Activated CD8-positive, alpha-beta T cell treated with anti-CD3 and anti-CD28 coated beads for 36 hours (primary cell): ENCODE data around the gene CTNNA2. TPM values are rescaled to one million over a fixed set of nuclear protein-coding genes. Genes with fewer than 3 reads are reported as not detected.

Experiments
- ATAC-seq: fragments of 200-7000 bp; cut with Tn5 transposase; one replicate; pipeline ENCODE4 v1.10.0; 2021; ENCODE audit warnings: mild to moderate bottlenecking, moderate library complexity
- CTCF ChIA-PET: fragments of 350-600 bp; sonication (Branson Sonifier 250); formaldehyde crosslinking; loops from one replicate; lab custom pipeline; 2021; ENCODE audit warnings: antibody characterized with exemption; lab: Charles Lee
- POLR2A ChIA-PET: fragments of 350-600 bp; sonication (Branson Sonifier 250); formaldehyde crosslinking; loops from one replicate; lab custom pipeline; 2021; ENCODE audit warnings: antibody characterized with exemption; lab: Charles Lee
- DNase-seq: peaks from one replicate; pipeline ENCODE4 v3.0.0-alpha.2; 2020
- H3K27ac Mint-ChIP-seq: one replicate; pipeline ENCODE4 v1.8.0; 2021; ENCODE audit warnings: mild to moderate bottlenecking, mixed read lengths
- H3K27me3 Mint-ChIP-seq: one replicate; pipeline ENCODE4 v1.8.0; 2021; ENCODE audit warnings: mixed read lengths
- H3K36me3 Mint-ChIP-seq: one replicate; pipeline ENCODE4 v1.8.0; 2021; ENCODE audit warnings: low read depth, mixed read lengths
- H3K4me1 Mint-ChIP-seq: one replicate; pipeline ENCODE4 v1.8.0; 2021; ENCODE audit warnings: low read depth, mixed read lengths
- H3K4me3 Mint-ChIP-seq: one replicate; pipeline ENCODE4 v1.8.0; 2021; ENCODE audit warnings: mild to moderate bottlenecking, moderate library complexity, mixed read lengths
- H3K9me3 Mint-ChIP-seq: one replicate; pipeline ENCODE4 v1.8.0; 2021; ENCODE audit warnings: mixed read lengths
- intact Hi-C: fragments of 100-400 bp; cut with micrococcal nuclease; formaldehyde crosslinking; loops from one replicate; pipeline ENCODE4 v1.10.0; 2022
- total RNA-seq, 2 experiments: library from RNA; stranded (reverse); gene quantifications; one replicate each; pipeline ENCODE4 v1.2.3, GENCODE V29; 2021
- TF ChIP-seq, protein P1 (sequence below): fragments of 200-600 bp; IDR thresholded peaks from one replicate; pipeline ENCODE4 v1.8.0; 2022; ENCODE audit warnings: antibody characterized with exemption, mild to moderate bottlenecking

The CTNNA2 gene
- total RNA-seq, 2 experiments from 2014 or later = not detected

DNA sequence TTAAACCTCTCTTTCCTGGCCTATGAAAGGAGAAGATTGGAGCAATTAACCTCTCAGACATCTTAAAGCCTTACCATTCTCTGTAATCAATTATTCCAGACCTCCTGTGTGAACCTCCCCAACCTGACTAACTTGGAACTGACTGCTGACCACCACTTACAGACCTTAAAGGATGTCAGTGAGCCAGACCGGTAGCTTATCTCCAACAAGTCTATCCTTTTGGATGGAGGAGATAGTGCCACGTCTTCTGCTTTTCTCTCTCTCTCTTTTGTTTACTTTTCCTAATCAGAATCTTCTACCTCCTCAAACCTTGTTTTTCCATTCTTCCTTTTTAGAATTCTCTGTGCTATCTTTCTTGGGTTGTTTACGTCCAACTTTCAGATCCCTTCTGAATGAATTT is 734.5 kb downstream of the CTNNA2 start:
- Mint-ChIP-seq H3K4me1 (peaks cover 4% of the 10 kb centered on the region), H3K9me3 (no peaks in the 10 kb centered on the region), H3K27me3 (no peaks in the 10 kb centered on the region), H3K4me3 (no peak overlapping the region), H3K27ac (no peak overlapping the region), H3K36me3 (no peaks in the 10 kb centered on the region)
- POLR2A ChIA-PET = no interaction called here
- intact Hi-C loops = no loop called here
- no peak for ATAC-seq
- no peak for DNase-seq
- CTCF ChIA-PET = interaction anchor here (1.6 kb wide), 1 partner anchor 11 kb away, joined by 4 read pairs; no protein-coding TSS in a partner anchor
- TF ChIP-seq, protein P1, sequence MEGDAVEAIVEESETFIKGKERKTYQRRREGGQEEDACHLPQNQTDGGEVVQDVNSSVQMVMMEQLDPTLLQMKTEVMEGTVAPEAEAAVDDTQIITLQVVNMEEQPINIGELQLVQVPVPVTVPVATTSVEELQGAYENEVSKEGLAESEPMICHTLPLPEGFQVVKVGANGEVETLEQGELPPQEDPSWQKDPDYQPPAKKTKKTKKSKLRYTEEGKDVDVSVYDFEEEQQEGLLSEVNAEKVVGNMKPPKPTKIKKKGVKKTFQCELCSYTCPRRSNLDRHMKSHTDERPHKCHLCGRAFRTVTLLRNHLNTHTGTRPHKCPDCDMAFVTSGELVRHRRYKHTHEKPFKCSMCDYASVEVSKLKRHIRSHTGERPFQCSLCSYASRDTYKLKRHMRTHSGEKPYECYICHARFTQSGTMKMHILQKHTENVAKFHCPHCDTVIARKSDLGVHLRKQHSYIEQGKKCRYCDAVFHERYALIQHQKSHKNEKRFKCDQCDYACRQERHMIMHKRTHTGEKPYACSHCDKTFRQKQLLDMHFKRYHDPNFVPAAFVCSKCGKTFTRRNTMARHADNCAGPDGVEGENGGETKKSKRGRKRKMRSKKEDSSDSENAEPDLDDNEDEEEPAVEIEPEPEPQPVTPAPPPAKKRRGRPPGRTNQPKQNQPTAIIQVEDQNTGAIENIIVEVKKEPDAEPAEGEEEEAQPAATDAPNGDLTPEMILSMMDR = no peak

GRCh38 chr2:80248146-80248545 is 735.3 kb downstream of the CTNNA2 start:
- Mint-ChIP-seq H3K4me1 (peaks cover 4% of the 10 kb centered on the region), H3K4me3 (no peak overlapping the region), H3K36me3 (no peaks in the 10 kb centered on the region), H3K9me3 (no peaks in the 10 kb centered on the region), H3K27ac (no peak overlapping the region), H3K27me3 (no peaks in the 10 kb centered on the region)
- DNase-seq = no peak
- TF ChIP-seq, protein P1 = no peak
- ChIA-PET CTCF (no interaction called here), POLR2A (no interaction called here)
- no peak for ATAC-seq
- intact Hi-C loops = no loop called here

DNA sequence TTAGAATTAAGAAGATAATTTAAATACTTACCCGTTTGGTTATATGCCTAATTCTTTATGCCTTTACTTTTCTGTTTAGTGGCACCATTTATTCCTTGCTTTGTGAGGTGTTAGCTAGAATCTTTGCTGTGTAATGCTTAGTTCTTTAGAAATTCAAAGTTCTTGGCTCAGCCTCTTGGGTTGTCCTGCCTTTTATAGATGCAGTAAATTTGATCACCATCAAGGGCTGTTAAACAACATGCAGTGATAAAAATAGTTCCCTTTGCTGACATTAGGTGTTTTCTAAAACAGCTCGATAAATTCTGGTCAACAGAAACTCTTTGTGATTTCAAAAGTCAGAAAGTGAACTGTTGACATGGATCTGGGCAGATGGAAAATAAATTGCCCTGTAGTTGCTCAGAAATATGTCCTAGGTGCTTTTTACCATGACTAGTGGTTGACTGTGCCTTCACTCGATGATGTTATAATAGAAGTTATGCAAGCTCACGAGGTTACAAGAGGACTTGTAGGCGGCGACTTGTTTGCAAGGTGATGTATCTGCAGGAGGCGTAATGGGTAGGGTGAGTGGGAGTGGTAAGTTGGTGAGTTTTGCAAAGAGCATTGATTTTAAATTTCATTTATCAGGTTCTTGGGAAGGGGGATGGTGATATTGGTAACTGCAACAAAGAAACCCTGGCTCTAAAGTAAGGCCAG is 739.6 kb downstream of the CTNNA2 start:
- H3K9me3 Mint-ChIP-seq = no peaks in the 10 kb centered on the region
- no peak overlapping the region for H3K27ac Mint-ChIP-seq
- TF ChIP-seq, protein P1 = no peak
- intact Hi-C loops = no loop called here
- ATAC-seq = no peak
- no peaks in the 10 kb centered on the region for H3K27me3 Mint-ChIP-seq
- CTCF ChIA-PET = interaction anchor here (0.8 to 1.3 kb wide), 2 partner anchors 9 to 14 kb away, joined by 3 read pairs; no protein-coding TSS in a partner anchor
- H3K4me3 Mint-ChIP-seq = no peak overlapping the region
- POLR2A ChIA-PET = no interaction called here
- H3K4me1 Mint-ChIP-seq = no peaks in the 10 kb centered on the region
- H3K36me3 Mint-ChIP-seq = no peaks in the 10 kb centered on the region
- DNase-seq = no peak

DNA sequence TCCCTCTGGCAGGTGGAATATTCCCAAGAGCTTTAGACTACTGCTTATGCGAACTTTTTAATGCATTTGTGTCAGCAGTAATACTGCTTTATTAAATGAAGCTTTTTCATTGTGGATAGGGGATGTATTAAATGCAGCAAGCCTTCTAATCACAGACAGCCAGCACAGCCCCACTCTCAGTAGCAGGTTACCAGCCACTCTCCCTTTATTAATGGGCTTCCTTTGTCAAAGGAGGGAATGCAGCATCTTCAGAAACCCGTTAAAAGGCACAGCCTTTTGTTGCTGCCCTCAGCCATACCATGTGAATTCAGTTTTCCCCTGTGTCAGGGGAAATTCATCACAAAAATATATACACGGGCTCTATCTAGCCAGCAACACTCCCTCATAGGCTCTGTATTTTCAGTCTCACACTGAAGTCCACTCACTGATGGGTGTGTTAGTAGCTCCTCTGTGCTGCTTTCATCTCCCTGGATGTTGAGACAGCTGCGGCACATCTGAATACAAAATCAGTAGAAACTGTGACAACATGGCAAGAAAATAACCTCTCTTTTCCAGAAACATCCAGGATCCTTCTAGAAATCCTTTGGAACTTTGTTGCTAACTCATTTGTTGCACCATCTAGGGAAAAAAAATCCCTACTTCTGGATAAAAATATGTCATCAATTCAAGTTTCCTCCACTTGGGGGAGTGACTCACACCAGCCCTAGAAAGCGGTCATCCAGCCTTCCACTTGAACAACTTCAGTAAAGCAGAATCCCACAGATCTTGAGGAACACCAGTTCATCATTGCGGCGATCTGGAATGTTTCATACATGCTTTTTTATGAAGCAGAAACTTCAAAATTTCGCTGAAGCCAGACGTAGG is 743.3 kb downstream of the CTNNA2 start:
- Mint-ChIP-seq H3K36me3 (no peaks in the 10 kb centered on the region), H3K27ac (no peak overlapping the region), H3K27me3 (no peaks in the 10 kb centered on the region), H3K4me3 (no peak overlapping the region), H3K4me1 (no peaks in the 10 kb centered on the region), H3K9me3 (no peaks in the 10 kb centered on the region)
- ChIA-PET POLR2A (no interaction called here), CTCF (interaction anchor here (0.7 to 1.4 kb wide), 2 partner anchors 13 to 1130 kb away, joined by 3 to 4 read pairs; no protein-coding TSS in a partner anchor)
- TF ChIP-seq, protein P1 = no peak
- ATAC-seq (no peak), DNase-seq (no peak)
- intact Hi-C loops = no loop called here

GRCh38 chr2:80256782-80257167 is 743.9 kb downstream of the CTNNA2 start:
- no peaks in the 10 kb centered on the region for H3K36me3 Mint-ChIP-seq
- TF ChIP-seq, protein P1 = no peak
- ChIA-PET CTCF (interaction anchor here (0.6 to 1.4 kb wide), 2 partner anchors 14 to 117 kb away, joined by 3 to 4 read pairs; no protein-coding TSS in a partner anchor), POLR2A (no interaction called here)
- no peaks in the 10 kb centered on the region for H3K9me3 Mint-ChIP-seq
- intact Hi-C loops = no loop called here
- no peak overlapping the region for H3K27ac Mint-ChIP-seq
- no peaks in the 10 kb centered on the region for H3K27me3 Mint-ChIP-seq
- DNase-seq = no peak
- no peak for ATAC-seq
- H3K4me3 Mint-ChIP-seq = no peak overlapping the region
- no peaks in the 10 kb centered on the region for H3K4me1 Mint-ChIP-seq
